Right lung (tissue), 5 donors: Measurements from ENCODE around the gene CRELD2. TPM values are rescaled to one million over a fixed set of nuclear protein-coding genes. Genes with fewer than 3 reads are reported as not detected.

Experiments used
- DNase-seq, 2 donors: peaks; one replicate each; pipeline ENCODE4 v3.0.0-alpha.2; 2013
- polyA plus RNA-seq, 5 donors: library from polyadenylated mRNA; unstranded; fragments of 120-200 nt; gene quantifications; one replicate each; pipeline versions ENCODE4 v1.2.1 to v1.2.3, GENCODE V29; 2013; ENCODE audit warnings: inconsistent platforms in 1 of 5, low replicate concordance in 1 of 5; ENCODE audit not compliant: insufficient read length in 5 of 5, insufficient read depth in 1 of 5

The CRELD2 gene
- polyA plus RNA-seq, 5 donors: 25.4 to 47.1 (median 31.1) TPM

DNA sequence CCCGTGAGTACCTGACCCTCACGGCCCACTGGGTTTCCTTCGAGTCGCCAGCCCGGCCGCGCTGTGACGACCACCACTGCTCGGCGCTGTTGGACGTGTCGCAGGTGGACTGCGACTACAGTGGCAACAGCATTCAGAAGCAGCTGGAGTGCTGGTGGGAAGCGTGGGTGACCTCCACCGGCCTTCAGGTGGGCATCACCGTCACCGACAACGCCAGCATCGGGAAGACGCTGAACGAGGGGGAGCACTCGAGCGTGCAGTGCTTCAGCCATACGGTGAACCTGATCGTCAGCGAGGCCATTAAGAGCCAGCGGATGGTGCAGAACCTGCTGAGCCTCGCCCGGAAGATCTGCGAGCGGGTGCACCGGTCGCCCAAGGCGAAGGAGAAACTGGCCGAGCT lies 32.6 kb upstream of the CRELD2 start:
- DNase-seq: no peak

DNA sequence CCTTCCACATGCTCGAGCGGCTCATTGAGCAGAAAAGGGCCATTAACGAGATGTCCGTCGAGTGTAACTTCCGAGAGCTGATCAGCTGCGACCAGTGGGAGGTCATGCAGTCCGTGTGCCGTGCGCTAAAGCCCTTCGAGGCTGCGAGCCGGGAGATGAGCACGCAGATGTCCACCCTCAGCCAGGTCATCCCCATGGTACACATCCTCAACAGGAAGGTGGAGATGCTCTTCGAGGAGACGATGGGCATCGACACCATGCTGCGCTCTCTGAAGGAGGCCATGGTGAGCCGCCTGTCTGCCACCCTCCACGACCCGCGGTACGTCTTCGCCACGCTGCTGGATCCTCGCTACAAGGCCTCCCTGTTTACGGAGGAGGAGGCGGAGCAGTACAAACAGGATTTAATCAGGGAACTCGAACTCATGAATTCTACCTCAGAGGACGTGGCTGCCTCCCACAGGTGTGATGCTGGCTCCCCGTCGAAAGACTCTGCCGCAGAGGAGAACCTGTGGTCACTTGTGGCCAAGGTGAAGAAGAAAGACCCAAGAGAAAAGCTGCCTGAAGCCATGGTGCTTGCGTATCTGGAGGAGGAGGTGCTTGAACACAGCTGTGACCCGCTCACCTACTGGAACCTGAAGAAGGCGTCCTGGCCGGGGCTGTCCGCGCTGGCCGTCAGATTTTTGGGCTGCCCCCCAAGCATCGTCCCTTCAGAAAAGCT lies 31.9 kb upstream of the CRELD2 start:
- DNase-seq: no peak

GRCh38 chr22:49887064-49887451 lies 31.4 kb upstream of the CRELD2 start:
- no peak for DNase-seq

DNA sequence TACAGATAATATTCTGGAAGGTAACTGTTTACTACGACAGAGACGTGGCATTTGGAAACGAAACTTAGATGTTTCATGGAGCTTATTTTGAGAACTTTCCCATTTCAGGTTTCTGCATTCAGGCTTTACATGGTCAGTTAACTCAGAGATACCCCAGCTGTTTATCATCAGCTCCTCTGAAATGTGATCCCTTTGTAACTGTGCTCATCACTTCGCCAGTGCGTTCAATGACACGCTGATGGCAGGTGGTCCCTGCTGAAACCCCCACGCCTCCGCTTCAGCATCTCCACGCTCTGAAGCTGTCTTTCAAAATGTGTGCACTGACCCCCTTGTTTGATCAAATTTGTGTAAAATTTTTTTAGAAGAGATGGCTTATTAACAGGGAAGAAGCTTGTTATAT lies 30.7 kb upstream of the CRELD2 start:
- no peak for DNase-seq

DNA sequence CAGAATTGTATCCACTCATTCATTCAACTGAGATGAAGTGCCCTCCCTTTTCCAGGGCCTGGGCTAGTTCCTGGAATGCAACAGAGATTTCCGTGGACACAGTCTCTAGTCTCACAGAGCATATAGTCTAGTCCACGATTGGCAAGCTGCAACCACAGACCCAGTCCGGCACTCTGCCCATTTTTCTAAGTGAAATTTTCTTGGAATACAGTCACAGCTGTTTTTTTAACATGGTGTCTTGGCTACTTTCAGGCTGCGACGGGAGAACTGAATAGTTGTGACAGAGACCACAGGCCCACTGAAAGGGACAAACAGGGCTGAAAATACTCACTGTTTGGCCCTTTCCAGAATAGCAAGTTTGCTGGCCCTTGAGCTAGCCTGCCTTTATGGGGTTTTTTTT lies 29.4 kb upstream of the CRELD2 start:
- DNase-seq: no peak

- no peak for DNase-seq
These were observed 26.1 kb upstream of the CRELD2 start for GRCh38 chr22:49892226-49892899.

GRCh38 chr22:49893025-49893424 lies 25.4 kb upstream of the CRELD2 start:
- no peak for DNase-seq

DNA sequence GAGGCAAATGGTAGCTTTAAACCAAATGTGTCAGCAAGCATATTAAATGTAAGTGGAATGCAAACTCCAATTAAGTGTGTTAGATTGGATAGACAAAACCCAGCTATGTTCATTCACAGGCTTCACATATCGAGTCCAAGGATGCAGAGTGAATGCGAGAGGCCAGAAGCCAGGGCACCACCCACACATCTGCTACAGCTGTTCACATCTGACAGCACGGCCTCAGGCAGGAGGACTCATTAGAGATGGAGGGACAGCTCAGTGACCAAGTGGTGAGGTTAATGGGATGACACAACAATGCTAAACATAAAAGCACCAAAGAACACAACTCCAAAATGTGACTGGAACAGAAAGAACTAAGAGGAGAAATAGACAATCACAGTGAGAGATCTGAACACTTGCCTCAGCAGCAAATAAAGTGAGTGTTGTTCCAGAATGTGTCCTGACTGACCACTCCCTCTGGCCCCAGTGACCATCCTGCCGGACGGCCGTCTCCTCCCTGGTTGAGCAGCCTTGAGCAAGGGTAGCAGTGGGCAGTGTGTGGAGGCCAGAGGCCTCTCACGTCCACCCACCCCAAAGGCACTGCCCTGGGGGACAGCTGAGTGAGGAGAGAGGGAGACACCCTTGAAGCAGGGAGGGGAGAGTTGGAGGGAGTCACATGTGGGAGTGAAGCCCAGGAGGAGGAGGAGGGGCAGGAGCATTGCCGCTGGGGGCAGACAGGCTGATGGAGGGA lies 23.9 kb upstream of the CRELD2 start:
- no peak for DNase-seq

- DNase-seq: no peak
These were observed 22.2 kb upstream of the CRELD2 start for GRCh38 chr22:49896201-49896600.

DNA sequence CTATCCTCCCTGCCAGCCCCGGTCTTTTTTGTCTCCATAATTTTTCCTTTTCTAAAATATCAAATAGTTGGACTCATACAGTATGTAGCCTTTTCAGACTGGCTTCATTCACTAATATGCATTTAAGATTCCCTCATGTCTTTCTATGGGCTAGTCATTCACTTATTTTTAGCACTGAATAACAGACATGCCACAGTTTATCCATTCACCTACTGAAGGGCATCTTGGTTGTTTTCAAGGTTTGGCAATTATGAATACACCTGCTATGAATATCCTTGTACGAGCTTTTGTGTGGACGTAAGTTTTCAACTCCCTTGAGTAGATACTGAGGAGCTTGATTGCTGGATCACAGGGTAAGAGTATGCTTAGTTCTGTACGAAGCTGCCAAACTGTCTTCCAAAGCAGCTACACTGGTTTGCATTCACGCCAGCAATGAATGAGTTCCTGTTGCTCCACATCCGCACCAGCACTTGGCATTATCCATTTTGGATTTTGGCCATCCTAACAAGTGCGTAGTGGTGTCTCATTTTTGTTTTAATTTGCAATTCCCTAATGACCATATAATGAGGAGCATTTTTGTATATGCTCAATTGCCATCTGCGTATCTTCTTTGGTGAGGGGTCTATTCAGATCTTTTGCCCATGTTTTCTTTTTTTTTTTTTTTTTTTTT lies 21.3 kb upstream of the CRELD2 start:
- no peak for DNase-seq

DNA sequence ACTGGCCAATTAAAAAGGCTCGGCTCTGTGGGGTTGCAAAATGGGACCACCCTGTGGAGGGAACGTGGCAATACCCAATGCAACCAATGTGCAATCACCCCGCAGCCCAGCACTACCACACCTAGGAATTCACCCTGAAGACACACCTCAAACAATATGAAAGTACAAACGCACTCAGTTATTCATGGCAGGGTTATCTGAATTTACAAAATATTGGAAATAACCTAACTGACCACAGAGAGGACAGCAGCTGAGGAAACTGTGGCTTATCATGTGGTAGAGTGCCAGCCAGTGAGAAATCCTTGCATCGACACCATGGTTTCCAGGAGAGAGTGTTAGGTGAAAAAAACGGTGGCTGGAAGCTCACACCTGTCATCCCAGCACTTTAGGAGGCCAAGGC lies 18.9 kb upstream of the CRELD2 start:
- DNase-seq: no peak

DNA sequence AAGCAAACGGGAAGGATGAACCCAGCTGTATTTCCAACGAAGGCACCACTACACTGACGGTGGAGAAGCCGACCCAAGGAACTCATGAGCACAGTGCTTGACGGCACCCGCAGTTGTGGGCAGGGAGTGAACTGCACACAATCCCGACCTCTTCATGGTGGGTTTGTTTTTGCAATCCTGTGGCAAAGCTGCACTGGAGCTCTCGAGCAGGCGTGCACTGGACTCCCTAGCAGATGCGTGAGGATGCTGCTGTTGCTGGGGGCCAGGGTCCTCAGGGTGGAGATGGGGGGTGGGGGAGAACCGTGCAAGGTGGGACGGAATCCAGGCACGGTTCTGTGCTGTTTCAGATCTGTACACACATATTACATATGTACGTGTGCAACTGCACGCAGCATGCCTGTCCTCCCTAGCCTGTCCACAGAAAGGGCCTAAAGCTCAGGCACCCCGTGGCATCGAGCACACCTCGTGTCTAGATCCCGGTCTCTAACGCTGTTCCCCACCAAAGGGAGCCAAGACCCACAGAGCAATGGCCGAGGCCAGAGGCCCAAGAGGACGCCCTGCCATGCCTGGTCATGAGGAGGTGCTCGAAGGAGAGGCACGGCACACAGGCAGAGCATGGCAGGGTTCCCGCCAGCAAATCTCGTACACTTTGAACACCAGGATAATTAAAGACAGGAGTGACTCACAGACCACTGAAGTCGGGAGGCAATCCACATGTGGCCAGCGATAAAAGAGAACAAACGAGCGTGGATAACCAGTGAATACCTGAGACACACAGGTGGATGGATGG lies 17.8 kb upstream of the CRELD2 start:
- DNase-seq: no peak

- DNase-seq: no peak
These were observed 17.0 kb upstream of the CRELD2 start for GRCh38 chr22:49901457-49901856.

DNA sequence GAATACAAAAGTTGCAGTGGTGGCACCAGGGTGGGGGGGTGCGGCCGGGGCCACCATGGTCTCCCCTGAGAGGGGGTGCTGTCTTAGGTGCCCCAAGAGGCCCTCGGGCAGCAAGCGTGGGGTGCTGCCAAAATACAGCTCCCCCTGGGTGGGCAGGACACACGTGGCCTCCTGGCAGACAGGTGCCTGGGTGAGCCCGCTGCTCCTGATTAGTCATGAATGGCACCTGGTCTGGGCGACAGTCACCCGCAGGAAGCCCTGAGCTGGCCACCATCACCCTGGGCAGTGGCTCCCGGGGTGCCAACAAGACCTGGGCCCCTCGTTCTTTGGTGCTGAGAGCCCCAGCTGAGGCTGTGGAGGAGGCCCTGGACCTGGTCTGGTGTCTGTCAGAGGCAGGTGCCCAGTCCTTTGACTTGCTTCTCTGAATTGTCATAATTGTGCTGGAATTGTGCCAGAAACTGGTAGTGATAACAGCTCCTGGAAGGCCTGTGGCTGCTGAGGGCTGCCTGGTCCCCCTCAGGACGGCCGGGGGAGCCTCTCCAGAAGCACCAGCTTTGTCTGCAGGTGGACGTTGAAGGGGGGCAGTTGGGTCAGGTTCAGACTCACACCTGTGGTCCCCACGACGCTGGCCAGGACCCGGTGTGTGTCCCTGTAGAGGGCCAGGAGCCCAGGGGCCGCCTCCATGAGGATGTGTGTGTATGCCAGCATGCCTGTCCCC lies 15.0 kb upstream of the CRELD2 start:
- DNase-seq: no peak

- DNase-seq: no peak
These were observed 14.4 kb upstream of the CRELD2 start for GRCh38 chr22:49904040-49904369.

DNA sequence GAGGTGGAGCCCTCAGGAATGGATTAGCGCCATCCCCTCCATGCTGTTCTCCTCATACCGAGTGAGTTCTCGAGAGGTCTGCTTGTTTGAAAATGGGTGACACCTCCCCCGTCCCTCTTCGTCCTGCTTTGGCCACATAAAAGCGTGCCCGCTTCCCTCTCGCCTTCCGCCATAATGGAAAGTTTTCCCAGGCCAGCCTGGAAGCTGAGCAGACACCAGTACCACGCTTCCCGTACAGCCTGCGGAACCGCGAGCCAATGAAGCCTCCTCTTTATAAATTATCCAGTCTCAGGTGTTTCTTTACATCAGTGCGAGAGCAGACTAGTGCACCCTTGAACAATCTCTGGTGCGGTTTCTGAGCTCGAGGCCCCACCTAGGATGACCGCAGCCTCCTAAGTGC lies 13.0 kb upstream of the CRELD2 start:
- DNase-seq: no peak

DNA sequence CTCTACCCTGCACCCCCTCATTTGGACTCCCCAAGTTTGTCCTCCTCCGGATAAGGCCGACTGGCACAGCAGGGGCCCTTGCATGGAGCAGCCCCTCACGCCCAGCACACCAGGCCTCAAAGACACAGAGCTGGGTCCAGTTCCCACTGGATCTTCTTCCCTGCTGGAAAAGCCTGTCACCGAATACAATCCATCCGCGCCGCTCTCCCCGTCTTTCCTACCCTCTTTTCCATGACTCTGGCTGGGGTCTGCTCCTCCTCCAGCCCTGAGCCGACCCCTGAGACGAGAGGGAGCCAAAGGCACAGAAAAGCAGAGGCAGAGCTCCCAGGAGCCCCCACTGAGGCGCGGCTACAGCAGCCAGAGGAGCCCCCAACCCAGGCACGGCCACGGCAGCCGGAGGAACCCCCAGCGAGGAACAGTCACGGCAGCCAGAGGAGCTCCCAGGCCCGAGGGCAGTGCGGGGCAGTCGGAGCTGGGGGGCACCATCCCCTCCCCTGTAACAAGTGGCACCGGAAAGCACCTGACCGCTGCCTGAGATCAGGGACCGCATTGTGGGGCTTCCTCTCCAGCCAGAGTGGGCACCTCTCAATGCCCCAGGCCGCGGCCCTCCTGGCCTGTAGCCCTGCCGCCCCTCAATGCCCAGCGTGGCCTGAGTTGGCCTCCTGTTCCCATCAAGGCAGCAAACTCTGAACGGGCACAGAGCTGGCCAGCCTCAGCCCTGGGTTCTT lies 12.2 kb upstream of the CRELD2 start:
- no peak for DNase-seq

DNA sequence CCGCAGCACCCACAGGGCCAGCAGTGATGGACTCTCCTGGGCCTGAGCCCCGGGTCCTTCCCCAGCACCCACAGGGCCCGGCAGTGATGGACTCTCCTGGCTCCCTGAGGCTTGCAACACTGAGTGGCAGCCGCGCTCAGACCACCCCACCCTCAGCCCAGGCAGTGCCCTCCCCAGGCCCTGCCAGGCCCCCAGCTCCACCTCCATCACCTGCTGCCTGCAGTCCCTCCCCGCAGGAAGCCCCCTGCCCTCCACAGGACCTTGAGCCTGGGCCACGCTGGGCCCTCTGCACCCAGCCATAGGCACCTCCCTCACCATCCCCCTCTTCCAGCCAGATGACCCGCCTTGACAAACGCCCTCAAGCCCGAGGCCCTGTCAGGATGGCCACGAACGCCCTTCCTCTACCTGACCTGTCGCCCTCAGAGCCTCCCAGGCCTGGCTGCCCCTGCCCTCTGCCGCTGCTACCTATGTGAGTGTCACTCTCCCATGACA lies 11.6 kb upstream of the CRELD2 start:
- DNase-seq: no peak

GRCh38 chr22:49907807-49908206 lies 10.6 kb upstream of the CRELD2 start:
- no peak for DNase-seq
